ENCODE measurements around the gene APC. TPM values are rescaled to one million over a fixed set of nuclear protein-coding genes. Genes with fewer than 3 reads are reported as not detected.

Gene APC
- total and polyA plus RNA-seq, 10 of the 15 experiments (the other 5 are each of a cell fraction or from before 2014, with no cell fraction given) = 3.2 to 23.3 (median 13.8) TPM

DNA sequence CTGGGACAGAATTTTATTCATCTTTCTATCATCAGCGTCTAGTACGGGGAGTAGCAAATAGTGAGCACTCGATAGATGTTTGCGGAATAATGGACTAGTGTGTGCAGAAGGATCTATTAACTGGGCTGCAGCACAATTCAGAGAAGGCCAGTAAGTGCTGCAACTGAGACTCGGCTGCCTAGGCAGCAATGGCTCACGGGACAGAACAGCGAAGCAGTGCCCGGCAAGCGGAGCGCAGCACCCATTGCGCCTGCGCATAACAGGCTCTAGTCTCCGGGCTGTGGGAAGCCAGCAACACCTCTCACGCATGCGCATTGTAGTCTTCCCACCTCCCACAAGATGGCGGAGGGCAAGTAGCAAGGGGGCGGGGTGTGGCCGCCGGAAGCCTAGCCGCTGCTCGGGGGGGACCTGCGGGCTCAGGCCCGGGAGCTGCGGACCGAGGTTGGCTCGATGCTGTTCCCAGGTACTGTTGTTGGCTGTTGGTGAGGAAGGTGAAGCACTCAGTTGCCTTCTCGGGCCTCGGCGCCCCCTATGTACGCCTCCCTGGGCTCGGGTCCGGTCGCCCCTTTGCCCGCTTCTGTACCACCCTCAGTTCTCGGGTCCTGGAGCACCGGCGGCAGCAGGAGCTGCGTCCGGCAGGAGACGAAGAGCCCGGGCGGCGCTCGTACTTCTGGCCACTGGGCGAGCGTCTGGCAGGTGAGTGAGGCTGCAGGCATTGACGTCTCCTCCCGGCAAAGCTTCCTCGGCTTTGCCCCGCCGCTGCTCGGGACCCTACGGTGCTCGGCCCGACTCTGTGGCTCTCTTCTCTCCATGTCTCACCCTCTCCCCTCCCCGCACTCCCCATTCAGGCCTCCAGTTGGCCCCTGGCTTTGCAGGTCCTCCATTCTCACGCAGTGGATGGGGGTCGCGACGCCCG, 30.2 kb upstream of the APC start (continued):
- TF ChIP-seq ZBED1 (IDR thresholded peaks at IDR 0.05; ENCODE audit: borderline replicate concordance) = no peak
- no peak for TF ChIP-seq SIX5 (IDR thresholded peaks at IDR 0.05; ENCODE audit: low read depth, low read length, severe bottlenecking)
- TF ChIP-seq EZH2 (IDR thresholded peaks at IDR 0.05; ENCODE audit: borderline replicate concordance, control insufficient read depth, low read depth, low read length) = no peak
- TF ChIP-seq, protein P1, sequence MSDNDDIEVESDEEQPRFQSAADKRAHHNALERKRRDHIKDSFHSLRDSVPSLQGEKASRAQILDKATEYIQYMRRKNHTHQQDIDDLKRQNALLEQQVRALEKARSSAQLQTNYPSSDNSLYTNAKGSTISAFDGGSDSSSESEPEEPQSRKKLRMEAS (IDR thresholded peaks at IDR 0.05; ENCODE audit: low read depth, low read length) = peak; percentile 33; the same call in 1 of the 2 replicates
- TF ChIP-seq NFYA (IDR thresholded peaks at IDR 0.05; ENCODE audit: borderline replicate concordance, low read depth, low read length) = no peak
- no peak for TF ChIP-seq JUND (IDR thresholded peaks at IDR 0.05; ENCODE audit: low read depth, low read length)
- TF ChIP-seq RBBP5 (conservative IDR thresholded peaks at IDR 0.05) = no peak
- no peak for TF ChIP-seq TCF7 (IDR thresholded peaks at IDR 0.05; ENCODE audit: borderline replicate concordance)
- no peak for TF ChIP-seq RCOR1 (conservative IDR thresholded peaks at IDR 0.05; ENCODE audit: low read depth, low read length)
- no peak for TF ChIP-seq ZBTB33 (IDR thresholded peaks at IDR 0.05)
- TF ChIP-seq MYB (IDR thresholded peaks at IDR 0.05; ENCODE audit: borderline replicate concordance, low read depth, low read length) = no peak
- TF ChIP-seq STAT1 (conservative IDR thresholded peaks at IDR 0.05) = 0 out of 2 replicates have a peak, but pooled peaks have one; percentile 23
- no peak for TF ChIP-seq SP1 (IDR thresholded peaks at IDR 0.05; ENCODE audit: low read depth, low read length)
- TF ChIP-seq TCF12 (IDR thresholded peaks at IDR 0.05; ENCODE audit: low read depth, low read length) = peak; percentile 45; the same call in 1 of the 2 replicates
- TF ChIP-seq USF1 (IDR thresholded peaks at IDR 0.05; ENCODE audit: borderline replicate concordance, extremely low read length, insufficient read depth, low read depth, low read length) = no peak
- peak; percentile 27; the same call in 1 of the 2 replicates for TF ChIP-seq SMARCA5 (IDR thresholded peaks at IDR 0.05)
- no peak for TF ChIP-seq KAT2A (conservative IDR thresholded peaks at IDR 0.05; ENCODE audit: control insufficient read depth, low read depth, low read length)
- TF ChIP-seq, protein P2, sequence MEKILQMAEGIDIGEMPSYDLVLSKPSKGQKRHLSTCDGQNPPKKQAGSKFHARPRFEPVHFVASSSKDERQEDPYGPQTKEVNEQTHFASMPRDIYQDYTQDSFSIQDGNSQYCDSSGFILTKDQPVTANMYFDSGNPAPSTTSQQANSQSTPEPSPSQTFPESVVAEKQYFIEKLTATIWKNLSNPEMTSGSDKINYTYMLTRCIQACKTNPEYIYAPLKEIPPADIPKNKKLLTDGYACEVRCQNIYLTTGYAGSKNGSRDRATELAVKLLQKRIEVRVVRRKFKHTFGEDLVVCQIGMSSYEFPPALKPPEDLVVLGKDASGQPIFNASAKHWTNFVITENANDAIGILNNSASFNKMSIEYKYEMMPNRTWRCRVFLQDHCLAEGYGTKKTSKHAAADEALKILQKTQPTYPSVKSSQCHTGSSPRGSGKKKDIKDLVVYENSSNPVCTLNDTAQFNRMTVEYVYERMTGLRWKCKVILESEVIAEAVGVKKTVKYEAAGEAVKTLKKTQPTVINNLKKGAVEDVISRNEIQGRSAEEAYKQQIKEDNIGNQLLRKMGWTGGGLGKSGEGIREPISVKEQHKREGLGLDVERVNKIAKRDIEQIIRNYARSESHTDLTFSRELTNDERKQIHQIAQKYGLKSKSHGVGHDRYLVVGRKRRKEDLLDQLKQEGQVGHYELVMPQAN (conservative IDR thresholded peaks at IDR 0.05) = peak; percentile 37; the same call in 1 of the 2 replicates
- no peak for TF ChIP-seq TCF3 (IDR thresholded peaks at IDR 0.05; ENCODE audit: borderline replicate concordance, insufficient read depth, low read depth, low read length)
- TF ChIP-seq, protein P3, sequence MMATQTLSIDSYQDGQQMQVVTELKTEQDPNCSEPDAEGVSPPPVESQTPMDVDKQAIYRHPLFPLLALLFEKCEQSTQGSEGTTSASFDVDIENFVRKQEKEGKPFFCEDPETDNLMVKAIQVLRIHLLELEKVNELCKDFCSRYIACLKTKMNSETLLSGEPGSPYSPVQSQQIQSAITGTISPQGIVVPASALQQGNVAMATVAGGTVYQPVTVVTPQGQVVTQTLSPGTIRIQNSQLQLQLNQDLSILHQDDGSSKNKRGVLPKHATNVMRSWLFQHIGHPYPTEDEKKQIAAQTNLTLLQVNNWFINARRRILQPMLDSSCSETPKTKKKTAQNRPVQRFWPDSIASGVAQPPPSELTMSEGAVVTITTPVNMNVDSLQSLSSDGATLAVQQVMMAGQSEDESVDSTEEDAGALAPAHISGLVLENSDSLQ (IDR thresholded peaks at IDR 0.05) = no peak
- no peak; the same call in 1 of the 2 replicates for TF ChIP-seq SIN3A (IDR thresholded peaks at IDR 0.05; ENCODE audit: low read depth, low read length)
- 0 out of 2 replicates have a peak, but pooled peaks have one; percentile 15 for TF ChIP-seq GATAD2B (conservative IDR thresholded peaks at IDR 0.05; ENCODE audit: low read depth)

Measured in GM12878 (cell line).